Activated T-cell treated with anti-CD3 and anti-CD28 coated beads, Interleukin-2, amount 50 U/mL, for 4 hours (primary cell): ENCODE results near the gene ABCA3. TPM values are rescaled to one million over a fixed set of nuclear protein-coding genes. Genes with fewer than 3 reads are reported as not detected.

Experiments
- ATAC-seq, 2 donors: fragments of 200-7000 bp; cut with Tn5 transposase; one replicate each; pipeline ENCODE4 v1.10.0; 2021
- DNase-seq: peaks from one replicate; pipeline ENCODE4 v3.0.0-alpha.2; 2020
- H3K27me3 Mint-ChIP-seq: one replicate; pipeline ENCODE4 v1.8.0; 2021; ENCODE audit warnings: low read depth, mixed read lengths
- H3K36me3 Mint-ChIP-seq: one replicate; pipeline ENCODE4 v1.8.0; 2022; ENCODE audit warnings: mixed read lengths; ENCODE audit not compliant: insufficient read depth
- H3K4me1 Mint-ChIP-seq: one replicate; pipeline ENCODE4 v1.8.0; 2021; ENCODE audit warnings: low read depth, mixed read lengths
- H3K4me3 Mint-ChIP-seq: one replicate; pipeline ENCODE4 v1.8.0; 2021; ENCODE audit warnings: mild to moderate bottlenecking, moderate library complexity, mixed read lengths
- H3K9me3 Mint-ChIP-seq: one replicate; pipeline ENCODE4 v1.8.0; 2021; ENCODE audit warnings: mixed read lengths
- total RNA-seq, 3 donors: library from RNA; stranded (reverse); gene quantifications; one replicate each; pipeline ENCODE4 v1.2.1, GENCODE V29; 2021

Gene ABCA3
- total RNA-seq, 3 donors from 2014 or later: 2.4 to 3.7 (median 2.7) TPM

DNA sequence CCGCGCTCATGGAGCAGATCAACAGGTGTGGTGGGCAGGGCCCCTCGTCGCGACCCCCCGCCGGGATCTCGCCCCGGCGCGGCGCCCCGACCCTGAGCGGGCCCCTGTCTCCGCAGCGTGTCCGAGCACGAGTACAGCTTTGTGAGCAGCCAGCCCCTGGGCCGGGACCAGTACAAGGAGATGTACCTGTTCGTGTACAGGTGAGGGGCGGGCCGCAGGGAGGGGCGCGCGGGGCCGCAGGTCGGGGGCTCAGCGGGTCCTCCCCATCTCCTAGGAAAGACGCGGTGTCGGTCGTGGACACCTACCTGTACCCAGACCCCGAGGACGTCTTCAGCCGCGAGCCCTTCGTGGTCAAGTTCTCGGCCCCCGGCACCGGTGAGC is 103.4 kb downstream of the ABCA3 start:
- DNase-seq: no peak
- ATAC-seq: no peak
- Mint-ChIP-seq H3K27me3 (no peaks in the 10 kb centered on the region), H3K36me3 (peaks cover 11% of the 10 kb centered on the region), H3K9me3 (no peaks in the 10 kb centered on the region), H3K4me3 (no peak overlapping the region), H3K4me1 (no peaks in the 10 kb centered on the region)

DNA sequence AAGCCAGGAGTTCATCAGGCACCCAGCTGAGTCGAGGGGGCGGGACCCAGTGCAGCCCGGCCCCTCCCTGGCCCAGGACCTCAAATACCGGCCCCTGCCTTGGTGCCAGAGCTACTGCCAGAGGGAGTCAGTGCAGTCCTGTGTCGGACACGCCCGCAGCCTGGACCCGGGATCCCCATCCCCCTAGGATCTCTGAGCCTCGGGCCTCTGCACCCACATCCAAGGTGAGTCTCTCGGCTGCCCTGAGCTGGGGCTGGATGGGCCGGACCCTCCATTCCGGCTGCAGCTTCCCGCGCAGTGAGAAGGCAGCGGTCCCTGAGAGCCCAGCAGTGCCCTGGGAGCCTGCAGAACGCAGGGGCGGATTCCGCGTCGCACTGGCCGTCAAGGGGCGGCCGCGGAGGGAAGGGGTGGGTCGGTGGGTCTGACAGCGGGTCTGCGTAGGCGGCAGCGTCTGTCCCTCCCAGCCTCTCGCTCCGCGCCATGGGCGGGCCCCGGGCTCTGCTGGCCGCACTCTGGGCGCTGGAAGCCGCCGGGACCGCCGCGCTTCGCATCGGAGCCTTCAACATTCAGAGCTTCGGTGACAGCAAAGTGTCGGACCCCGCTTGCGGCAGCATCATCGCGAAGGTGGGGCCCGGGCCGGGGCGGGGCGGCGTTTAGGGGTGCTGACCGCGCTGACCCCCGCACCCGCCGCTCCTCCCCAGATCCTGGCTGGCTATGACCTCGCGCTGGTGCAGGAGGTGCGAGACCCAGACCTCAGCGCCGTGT is 104.0 kb downstream of the ABCA3 start, which contains the start of gene DNASE1L2:
Gene DNASE1L2 (plus strand): TSS at position 108 of the 765 bp plus-strand sequence. CDS start 373 bp downstream, at position 481.
- H3K36me3 Mint-ChIP-seq: peaks cover 14% of the 10 kb centered on the region
- H3K27me3 Mint-ChIP-seq: no peaks in the 10 kb centered on the region
- no peak within 1 kb of the TSS for H3K4me3 Mint-ChIP-seq
- no peaks in the 10 kb centered on the region for H3K4me1 Mint-ChIP-seq
- ATAC-seq (peak in 1 of 2 donors; percentile 23), DNase-seq (no peak)
- H3K9me3 Mint-ChIP-seq: no peaks in the 10 kb centered on the region

DNA sequence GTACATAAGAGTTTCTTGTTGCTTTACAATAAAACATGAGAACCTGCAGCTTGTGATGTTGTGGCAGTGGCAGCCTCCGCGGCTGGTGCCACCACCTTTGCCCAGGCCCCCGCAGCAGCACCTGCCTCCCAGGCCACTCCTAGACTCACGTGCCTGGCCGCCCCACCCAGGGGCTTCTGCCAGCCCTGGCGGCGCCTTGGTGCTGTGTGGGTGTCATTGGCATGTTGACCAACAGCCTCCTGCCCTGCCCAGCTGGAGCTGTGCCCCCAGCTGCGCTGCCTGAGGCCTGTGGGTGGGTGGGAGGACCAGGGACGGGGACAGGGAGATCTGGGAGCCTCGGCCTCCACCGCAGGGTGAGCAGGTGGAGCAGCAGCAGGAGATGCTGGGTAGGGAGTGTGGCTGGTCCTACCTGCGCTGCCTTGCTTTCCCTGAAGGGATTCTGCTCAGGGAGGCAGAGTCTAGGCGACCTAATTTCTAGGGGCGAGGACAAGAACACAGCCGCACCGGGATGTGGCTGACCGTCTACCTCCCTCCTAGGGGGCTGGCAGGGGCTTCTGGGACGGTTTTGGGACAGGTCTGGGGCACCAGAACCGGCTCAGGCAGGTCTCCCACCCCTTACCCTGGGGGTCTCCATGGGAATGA is 104.7 kb downstream of the ABCA3 start:
- Mint-ChIP-seq H3K27me3 (no peaks in the 10 kb centered on the region), H3K4me3 (no peak overlapping the region), H3K9me3 (no peaks in the 10 kb centered on the region), H3K36me3 (peaks cover 14% of the 10 kb centered on the region), H3K4me1 (no peaks in the 10 kb centered on the region)
- no peak for DNase-seq
- ATAC-seq: peak; percentile 8 to 13

DNA sequence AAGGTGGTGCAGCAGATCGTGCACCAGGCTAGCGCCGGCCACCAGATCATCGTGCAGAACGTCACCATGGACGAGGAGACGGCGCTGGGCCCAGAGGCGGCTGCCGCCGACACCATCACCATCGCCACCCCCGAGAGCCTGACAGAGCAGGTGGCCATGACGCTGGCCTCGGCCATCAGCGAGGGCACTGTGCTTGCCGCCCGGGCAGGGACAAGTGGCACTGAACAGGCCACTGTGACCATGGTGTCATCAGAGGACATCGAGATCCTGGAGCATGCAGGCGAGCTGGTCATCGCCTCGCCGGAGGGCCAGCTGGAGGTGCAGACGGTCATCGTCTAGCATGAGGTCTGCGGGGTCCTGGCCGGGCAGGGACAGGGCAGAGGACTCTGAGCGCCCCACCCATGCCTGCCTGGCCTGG is 105.3 kb downstream of the ABCA3 start:
- H3K4me3 Mint-ChIP-seq: no peak overlapping the region
- DNase-seq: no peak
- H3K4me1 Mint-ChIP-seq: no peaks in the 10 kb centered on the region
- no peaks in the 10 kb centered on the region for H3K27me3 Mint-ChIP-seq
- peaks cover 14% of the 10 kb centered on the region for H3K36me3 Mint-ChIP-seq
- H3K9me3 Mint-ChIP-seq: no peaks in the 10 kb centered on the region
- no peak for ATAC-seq

DNA sequence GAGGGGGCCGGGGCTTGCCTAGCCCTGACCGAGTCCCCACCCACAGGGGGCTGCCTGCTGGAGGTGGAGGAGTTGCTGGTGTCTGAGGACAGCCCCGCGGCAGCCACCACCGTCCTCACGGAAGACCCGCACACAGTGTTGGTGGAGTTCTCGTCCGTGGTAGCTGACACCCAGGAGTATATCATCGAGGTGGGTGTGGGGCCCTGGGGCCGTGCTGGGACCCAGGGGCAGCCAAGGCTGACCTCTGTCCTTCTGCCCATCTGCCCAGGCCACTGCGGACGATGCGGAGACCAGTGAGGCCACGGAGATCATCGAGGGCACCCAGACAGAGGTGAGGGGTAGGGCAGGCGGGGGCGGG is 105.7 kb downstream of the ABCA3 start:
- DNase-seq (no peak), ATAC-seq (no peak)
- Mint-ChIP-seq H3K4me3 (no peak overlapping the region), H3K4me1 (no peaks in the 10 kb centered on the region), H3K27me3 (no peaks in the 10 kb centered on the region), H3K9me3 (no peaks in the 10 kb centered on the region), H3K36me3 (peaks cover 19% of the 10 kb centered on the region)

DNA sequence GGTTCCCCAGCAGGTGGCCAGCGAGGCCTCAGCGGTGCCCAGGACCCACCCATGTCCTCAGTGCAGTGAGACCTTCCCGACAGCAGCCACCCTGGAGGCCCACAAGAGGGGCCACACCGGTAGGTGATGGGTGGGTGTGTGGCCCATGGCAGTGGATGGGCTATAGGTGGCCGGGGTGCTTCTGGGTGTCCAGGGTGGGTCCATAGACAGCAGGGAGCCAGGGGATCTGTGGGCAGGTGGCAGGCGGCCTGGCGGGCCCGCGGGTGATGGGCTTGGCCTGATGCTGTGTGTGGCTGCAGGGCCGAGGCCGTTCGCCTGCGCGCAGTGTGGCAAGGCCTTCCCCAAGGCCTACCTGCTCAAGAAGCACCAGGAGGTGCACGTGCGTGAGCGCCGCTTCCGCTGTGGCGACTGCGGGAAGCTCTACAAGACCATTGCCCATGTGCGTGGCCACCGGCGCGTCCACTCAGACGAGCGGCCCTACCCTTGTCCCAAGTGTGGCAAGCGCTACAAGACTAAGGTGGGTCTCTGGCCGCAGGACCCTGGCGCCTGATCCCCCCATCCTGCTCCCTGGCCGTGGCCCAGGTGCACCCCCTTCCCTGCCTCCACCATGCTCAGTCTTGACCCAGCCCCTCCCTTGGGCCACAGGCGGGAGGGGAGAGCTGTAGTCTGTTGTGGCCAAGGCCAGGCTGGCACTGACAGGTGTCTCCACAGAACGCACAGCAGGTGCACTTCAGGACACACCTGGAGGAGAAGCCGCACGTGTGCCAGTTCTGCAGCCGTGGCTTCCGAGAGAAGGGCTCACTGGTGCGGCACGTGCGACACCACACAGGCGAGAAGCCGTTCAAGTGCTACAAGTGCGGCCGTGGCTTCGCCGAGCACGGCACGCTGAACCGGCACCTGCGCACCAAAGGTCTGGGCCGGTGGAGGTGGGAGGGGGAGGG is 106.4 kb downstream of the ABCA3 start:
- Mint-ChIP-seq H3K27me3 (no peaks in the 10 kb centered on the region), H3K4me1 (no peaks in the 10 kb centered on the region), H3K9me3 (no peaks in the 10 kb centered on the region), H3K36me3 (peaks cover 23% of the 10 kb centered on the region), H3K4me3 (no peak overlapping the region)
- ATAC-seq (no peak), DNase-seq (no peak)

DNA sequence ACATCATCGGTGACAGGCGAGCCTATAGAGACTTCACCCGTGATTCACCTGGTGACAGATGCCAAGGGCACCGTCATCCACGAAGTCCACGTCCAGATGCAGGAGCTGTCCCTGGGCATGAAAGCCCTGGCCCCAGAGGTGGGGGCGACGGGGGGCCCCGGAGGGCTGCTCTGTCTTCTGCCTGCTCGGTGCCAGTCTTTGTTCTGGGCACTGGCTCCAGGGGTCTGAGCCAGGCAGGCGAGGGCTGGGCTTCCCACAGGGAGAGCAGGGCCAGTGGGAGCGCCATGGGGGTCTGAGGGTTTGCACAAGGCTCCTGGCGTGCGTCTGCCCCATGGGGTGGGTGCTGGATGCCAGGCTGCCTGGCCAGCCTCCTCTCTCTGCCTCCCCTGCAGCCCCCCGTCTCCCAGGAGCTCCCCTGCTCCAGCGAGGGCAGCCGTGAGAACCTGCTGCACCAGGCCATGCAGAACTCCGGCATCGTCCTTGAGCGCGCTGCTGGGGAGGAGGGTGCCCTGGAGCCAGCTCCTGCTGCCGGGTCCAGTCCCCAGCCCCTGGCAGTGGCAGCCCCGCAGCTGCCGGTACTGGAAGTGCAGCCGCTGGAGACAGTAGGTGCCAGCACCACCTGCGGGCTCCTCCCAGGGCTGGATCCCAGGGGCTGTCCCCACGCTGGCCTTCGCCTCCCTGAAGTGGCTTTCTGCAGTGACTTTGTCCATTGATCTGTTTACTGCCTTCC is 107.3 kb downstream of the ABCA3 start:
- DNase-seq (no peak), ATAC-seq (no peak)
- H3K9me3 Mint-ChIP-seq: no peaks in the 10 kb centered on the region
- no peaks in the 10 kb centered on the region for H3K4me1 Mint-ChIP-seq
- H3K27me3 Mint-ChIP-seq: no peaks in the 10 kb centered on the region
- H3K36me3 Mint-ChIP-seq: peaks cover 23% of the 10 kb centered on the region
- no peak overlapping the region for H3K4me3 Mint-ChIP-seq

DNA sequence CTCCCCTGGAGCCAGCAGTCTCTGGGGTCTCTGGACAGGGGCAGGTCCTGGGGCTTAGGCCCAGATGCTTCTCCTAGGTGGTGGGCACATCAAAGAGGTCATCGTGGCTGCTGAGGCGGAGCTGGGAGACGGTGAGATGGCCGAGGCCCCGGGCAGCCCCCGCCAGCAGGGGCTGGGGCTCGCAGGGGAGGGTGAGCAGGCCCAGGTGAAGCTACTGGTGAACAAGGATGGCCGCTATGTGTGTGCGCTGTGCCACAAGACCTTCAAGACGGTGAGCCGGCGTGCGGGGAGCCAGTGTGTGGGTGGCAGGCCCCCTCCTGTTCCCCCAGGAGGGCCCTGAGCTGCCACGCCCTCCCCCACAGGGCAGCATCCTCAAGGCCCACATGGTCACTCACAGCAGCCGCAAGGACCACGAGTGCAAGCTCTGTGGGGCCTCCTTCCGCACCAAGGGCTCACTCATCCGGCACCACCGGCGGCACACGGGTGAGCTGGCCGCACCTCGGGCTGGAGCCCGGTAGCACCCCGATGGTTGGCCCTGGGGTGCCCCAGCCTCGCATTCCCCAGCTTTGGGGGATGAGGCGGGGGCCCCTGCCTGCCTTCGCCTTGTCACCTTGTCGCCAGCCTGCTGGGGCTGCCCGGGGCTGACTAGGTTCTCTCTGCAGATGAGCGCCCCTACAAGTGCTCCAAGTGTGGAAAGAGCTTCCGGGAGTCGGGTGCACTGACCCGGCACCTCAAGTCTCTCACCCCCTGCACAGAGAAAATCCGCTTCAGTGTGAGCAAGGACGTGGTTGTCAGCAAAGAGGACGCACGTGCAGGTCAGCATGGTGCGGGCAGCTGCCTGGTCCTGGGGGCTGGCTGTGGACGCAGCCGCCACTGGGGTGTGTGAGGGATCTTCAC is 108.2 kb downstream of the ABCA3 start:
- no peaks in the 10 kb centered on the region for H3K4me1 Mint-ChIP-seq
- H3K4me3 Mint-ChIP-seq: no peak overlapping the region
- no peak for ATAC-seq
- H3K36me3 Mint-ChIP-seq: peaks cover 25% of the 10 kb centered on the region
- H3K9me3 Mint-ChIP-seq: no peaks in the 10 kb centered on the region
- no peaks in the 10 kb centered on the region for H3K27me3 Mint-ChIP-seq
- no peak for DNase-seq

DNA sequence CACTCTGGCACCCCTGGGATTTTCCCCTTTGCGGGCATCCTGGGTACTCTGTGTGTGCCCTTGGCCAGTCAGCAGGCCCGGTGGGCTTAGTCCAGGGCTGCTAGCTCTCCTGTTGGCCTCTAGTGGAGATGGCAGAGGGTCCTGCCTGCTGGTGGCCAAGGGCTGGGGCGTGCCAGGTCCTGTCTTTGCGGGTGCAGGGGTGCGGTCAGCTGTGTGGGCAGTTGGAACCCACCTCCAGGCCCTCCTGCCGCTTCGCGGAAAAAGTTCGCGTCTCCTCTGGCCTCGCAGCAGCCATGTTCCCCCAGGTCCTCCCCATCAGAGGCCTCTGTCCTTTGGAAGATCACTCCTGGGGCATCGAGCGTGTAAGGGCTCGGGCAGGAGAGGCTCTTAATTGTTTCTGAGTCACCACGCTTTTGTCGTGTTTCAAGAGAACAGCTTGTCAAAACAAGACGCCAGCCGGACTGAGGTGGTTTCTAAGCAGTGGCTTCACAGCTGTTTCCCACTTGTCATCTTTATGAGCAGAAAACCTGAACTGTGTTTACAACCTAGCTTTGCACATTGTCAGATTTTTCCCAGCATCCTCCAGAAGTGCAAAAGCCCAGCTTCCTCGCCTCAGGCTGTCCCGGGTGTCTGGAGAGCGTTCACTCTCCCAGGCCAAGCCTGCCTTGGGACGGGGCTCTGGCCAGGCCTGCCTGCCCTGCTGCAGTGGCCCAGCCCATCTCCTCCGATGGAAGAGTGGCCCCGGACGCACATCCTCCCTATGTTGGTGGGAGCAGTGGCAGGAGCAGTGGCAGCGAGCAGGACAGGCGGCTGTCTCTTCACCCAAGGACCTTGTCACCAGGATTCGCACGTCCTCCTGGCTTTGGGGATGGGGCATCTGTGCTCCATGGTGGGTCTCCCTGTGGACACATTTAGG is 109.3 kb downstream of the ABCA3 start:
- Mint-ChIP-seq H3K4me1 (peaks cover 2% of the 10 kb centered on the region), H3K36me3 (peaks cover 27% of the 10 kb centered on the region), H3K4me3 (no peak overlapping the region), H3K27me3 (no peaks in the 10 kb centered on the region), H3K9me3 (no peaks in the 10 kb centered on the region)
- no peak for ATAC-seq
- DNase-seq: no peak

DNA sequence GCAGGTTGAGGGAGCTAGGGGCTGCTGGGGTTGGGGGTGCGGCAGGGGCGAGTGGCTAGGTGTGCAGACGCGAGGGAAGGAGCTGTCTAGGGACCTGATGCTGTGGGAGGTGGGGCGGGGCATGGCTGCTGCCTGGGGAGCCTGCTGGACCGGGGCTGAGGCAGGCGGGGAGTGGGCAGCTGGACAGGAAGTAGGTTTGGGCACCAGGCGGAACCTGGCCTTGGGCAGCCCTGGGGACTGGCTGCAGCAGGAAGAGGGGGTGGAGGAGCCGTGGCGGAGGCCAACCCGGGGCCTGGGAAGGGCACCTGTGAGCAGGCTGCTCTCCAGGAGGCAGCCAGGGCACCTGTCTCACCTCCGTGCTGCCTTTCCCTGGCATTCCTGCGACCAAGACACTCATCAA is 110.2 kb downstream of the ABCA3 start:
- no peak for ATAC-seq
- Mint-ChIP-seq H3K4me1 (peaks cover 7% of the 10 kb centered on the region), H3K9me3 (no peaks in the 10 kb centered on the region), H3K36me3 (peaks cover 26% of the 10 kb centered on the region), H3K4me3 (no peak overlapping the region), H3K27me3 (no peaks in the 10 kb centered on the region)
- DNase-seq: no peak

DNA sequence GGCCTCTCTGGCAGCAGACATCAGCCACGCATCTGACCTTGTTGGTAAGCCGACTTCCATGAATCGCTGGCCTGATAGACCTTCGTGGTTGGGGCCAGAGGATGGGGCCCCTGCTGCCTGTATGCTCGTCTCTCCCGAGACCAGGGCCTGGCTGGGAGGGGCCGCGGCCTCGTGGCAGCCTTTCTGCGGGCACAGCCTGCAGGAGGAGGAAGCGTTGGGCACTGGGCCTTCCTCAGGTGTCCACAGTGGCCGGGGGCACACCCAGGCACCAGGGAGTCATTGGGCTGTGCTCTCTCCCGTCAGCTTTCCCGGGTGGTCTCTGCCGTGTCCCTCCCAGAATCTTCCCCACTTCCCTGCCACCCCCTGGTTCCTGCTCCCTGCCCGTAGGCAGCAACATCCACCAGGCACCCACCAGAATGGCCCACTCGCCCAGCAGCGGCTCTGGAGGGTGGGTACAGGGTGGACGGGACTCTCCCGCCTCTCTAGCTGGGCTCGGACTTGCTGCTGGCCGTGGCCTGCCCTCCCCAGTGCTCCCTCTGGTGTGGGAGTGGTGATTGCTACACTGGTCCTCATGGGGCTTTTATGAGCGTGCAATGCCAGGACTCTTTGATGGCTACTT is 110.8 kb downstream of the ABCA3 start:
- Mint-ChIP-seq H3K4me1 (peaks cover 9% of the 10 kb centered on the region), H3K9me3 (no peaks in the 10 kb centered on the region), H3K4me3 (no peak overlapping the region), H3K27me3 (no peaks in the 10 kb centered on the region), H3K36me3 (peaks cover 20% of the 10 kb centered on the region)
- ATAC-seq (no peak), DNase-seq (no peak)

DNA sequence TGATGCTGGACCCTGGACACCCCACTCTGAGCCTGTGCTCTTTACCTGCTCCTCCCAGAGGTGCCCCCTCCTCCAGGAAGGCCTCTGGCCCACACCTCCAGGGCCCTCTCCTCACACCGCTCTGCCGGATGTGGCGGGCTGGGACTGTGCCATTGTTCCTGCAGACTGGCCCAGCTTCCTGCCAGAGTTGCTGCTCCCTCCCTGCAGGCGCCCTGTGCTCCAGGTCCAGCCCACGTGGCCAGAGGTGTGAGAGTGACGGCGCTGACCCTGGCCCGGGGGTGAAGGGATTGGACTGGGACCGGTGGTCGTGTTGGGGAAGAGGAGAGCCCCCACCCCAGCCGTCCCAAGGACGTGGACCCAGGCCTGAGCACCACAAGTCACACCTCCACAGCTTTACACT is 111.4 kb downstream of the ABCA3 start:
- Mint-ChIP-seq H3K4me3 (no peak overlapping the region), H3K36me3 (peaks cover 20% of the 10 kb centered on the region), H3K4me1 (peaks cover 15% of the 10 kb centered on the region), H3K27me3 (no peaks in the 10 kb centered on the region), H3K9me3 (no peaks in the 10 kb centered on the region)
- DNase-seq: no peak
- no peak for ATAC-seq
